Measurements from ENCODE around the gene TBX6.

DNA sequence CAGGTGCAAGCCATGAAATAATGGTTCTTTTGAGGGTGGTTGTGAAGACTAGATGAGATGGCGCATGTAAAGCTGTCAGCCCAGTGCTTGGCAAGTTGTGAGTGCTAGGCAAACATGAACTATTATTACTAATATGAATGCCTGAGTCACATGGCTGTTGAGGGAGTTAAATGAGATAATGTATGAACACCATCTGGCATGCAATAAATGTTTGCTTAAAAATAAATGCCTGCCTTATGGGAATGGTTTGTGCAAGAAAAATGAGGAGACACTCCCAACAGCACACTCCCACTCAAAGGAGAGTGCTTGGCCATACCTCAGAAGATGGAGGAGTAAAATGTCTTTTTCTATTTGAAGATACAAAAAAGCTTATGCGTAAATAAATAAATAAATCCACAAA, 27.7 kb upstream of the TBX6 start:
- TF ChIP-seq, protein P1, sequence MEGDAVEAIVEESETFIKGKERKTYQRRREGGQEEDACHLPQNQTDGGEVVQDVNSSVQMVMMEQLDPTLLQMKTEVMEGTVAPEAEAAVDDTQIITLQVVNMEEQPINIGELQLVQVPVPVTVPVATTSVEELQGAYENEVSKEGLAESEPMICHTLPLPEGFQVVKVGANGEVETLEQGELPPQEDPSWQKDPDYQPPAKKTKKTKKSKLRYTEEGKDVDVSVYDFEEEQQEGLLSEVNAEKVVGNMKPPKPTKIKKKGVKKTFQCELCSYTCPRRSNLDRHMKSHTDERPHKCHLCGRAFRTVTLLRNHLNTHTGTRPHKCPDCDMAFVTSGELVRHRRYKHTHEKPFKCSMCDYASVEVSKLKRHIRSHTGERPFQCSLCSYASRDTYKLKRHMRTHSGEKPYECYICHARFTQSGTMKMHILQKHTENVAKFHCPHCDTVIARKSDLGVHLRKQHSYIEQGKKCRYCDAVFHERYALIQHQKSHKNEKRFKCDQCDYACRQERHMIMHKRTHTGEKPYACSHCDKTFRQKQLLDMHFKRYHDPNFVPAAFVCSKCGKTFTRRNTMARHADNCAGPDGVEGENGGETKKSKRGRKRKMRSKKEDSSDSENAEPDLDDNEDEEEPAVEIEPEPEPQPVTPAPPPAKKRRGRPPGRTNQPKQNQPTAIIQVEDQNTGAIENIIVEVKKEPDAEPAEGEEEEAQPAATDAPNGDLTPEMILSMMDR (IDR thresholded peaks at IDR 0.05), result no peak
- no peak for TF ChIP-seq ZFX (IDR thresholded peaks at IDR 0.05; ENCODE audit: borderline replicate concordance)

Data from 22Rv1 (cell line).